ENCODE results near the gene INPP5A. TPM values are rescaled to one million over a fixed set of nuclear protein-coding genes. Genes with fewer than 3 reads are reported as not detected.
"Not testable (repeated sequence)": the region's sequence is repeated elsewhere in the genome, so short reads cannot be mapped to it uniquely, and the experiment has no call there.

The INPP5A gene
- total RNA-seq, 1 experiment from 2014 or later: 7.6 TPM

DNA sequence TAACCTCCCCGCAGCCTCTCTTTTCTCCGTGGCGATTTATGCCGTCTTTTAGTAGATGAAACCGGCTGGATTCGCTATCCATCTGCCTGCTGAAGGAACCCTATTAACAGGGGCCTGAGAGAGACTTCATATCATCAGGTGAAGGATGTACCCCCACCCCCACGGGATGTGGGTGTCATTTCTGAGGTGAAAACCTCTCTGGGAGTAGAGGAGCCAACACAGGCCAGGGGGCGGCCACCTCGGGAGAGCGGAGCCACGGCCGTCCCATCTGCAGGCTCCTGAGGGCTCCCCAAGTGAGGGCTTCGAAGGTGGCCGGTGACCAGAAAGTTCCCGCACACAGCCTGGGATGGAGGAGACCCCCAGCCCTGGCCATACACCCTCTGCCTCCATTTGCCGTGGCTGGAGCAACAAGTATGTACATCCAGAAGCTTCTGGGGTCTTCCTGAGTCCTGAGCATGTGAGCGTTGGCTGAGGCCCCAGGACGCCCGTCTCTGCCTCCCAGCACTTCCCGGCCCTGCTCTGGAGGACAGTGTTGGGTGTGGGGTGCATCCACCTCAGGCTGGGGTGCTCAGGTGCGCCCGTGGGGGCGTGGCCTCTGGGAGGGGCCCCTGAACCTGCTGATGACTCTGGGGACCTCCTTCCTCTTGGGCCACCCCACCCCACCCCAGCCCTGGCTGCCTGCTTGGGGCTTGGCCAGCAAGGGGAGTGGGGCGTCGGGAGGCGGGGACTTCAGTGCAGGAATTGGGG, 163.7 kb downstream of the INPP5A start:
- DNase-seq: no peak
- no peak overlapping the region for H3K4me3 ChIP-seq
- H3K36me3 ChIP-seq: no peaks in the 10 kb centered on the region; the same call in 1 of the 2 replicates
- peaks cover 5% of the 10 kb centered on the region for H3K9me3 ChIP-seq
- H3K27me3 ChIP-seq: no peaks in the 10 kb centered on the region

DNA sequence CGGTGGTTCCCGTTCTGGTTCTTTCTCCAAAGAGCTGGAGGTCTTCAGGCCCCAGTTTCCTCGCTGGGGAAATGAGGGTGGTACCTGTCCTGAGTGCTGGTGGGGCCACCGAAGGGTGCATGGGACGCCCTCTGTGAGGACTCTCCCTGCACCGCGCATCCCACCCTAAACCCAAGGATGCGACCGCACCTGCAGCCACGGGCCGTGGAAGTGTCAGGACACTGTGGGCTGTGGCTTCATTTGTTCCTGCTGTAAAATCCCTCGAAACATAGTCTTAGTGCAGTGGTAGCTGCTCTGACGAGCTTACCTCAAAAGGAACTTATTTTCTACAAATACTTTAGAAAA, 164.2 kb downstream of the INPP5A start:
- Histone ChIP-seq H3K9me3 (peaks cover 8% of the 10 kb centered on the region), H3K4me3 (no peak overlapping the region), H3K27me3 (no peaks in the 10 kb centered on the region), H3K36me3 (no peaks in the 10 kb centered on the region; the same call in 1 of the 2 replicates)
- DNase-seq: no peak

DNA sequence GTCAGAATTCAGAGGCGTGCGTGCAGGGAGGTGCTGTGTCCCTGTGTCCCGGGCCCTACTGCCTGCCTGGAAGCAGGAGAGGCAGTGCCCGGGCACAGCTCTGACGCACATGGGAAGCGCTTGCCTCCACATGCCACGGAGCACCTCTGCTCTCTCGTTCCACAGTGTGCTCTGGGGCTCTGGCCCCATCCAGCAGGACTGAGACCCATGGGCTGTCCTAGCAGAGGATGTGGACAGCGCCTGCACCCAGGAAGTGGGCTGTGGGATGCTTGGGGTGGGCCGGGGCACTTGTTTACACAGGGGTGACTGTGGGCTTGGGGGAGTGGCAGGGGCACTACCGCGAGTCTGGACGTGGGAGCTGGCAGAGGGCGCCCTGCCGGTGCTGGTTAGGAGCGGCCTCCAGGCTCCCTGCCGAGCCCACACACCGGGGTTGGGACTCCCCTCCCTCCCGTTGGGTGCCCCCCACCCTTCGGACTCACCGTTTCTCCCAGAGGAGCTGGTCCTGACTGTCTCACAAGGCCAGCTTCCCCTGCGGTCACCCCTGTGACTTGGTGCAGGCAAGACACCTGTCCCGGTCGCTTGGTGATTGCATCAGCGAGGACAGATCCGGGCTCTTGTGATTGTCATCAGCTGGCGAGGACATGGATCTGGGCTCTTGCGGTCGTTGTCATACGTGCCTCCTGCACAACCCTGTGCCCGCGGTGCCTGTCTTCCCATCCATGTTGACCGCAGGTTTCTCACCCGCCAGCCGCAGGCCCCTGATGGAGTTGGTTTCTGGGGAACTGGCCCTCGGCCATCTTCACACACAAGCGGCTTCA, 165.2 kb downstream of the INPP5A start:
- H3K9me3 ChIP-seq: peaks cover 8% of the 10 kb centered on the region
- no peak for DNase-seq
- H3K27me3 ChIP-seq: no peaks in the 10 kb centered on the region
- no peaks in the 10 kb centered on the region; the same call in 1 of the 2 replicates for H3K36me3 ChIP-seq
- no peak overlapping the region for H3K4me3 ChIP-seq

DNA sequence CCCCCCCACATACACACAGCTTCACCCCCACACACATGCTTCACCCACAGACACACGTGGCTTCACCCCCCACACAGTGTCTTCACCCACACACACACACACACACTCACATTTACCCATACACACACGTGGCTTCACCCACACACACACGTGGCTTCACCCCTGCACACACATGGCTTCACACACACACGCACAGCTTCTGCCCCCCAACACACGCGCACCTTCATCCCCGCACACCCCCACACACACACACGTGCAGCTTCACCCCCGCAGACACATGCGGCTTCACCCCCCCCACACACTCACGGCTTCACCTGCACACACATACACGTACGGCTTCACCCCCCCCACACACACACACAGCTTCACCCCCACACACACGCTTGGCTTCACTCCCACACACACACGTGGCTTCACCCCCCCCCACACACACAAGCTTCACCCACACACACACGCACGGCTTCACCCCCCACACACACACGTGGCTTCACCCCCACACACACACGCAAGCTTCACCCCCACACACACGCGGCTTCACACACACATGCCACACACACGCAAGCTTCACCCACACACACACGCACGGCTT, 165.9 kb downstream of the INPP5A start:
- Histone ChIP-seq H3K36me3 (no peaks in the 10 kb centered on the region; the same call in 1 of the 2 replicates), H3K27me3 (no peaks in the 10 kb centered on the region)
- DNase-seq: no peak

DNA sequence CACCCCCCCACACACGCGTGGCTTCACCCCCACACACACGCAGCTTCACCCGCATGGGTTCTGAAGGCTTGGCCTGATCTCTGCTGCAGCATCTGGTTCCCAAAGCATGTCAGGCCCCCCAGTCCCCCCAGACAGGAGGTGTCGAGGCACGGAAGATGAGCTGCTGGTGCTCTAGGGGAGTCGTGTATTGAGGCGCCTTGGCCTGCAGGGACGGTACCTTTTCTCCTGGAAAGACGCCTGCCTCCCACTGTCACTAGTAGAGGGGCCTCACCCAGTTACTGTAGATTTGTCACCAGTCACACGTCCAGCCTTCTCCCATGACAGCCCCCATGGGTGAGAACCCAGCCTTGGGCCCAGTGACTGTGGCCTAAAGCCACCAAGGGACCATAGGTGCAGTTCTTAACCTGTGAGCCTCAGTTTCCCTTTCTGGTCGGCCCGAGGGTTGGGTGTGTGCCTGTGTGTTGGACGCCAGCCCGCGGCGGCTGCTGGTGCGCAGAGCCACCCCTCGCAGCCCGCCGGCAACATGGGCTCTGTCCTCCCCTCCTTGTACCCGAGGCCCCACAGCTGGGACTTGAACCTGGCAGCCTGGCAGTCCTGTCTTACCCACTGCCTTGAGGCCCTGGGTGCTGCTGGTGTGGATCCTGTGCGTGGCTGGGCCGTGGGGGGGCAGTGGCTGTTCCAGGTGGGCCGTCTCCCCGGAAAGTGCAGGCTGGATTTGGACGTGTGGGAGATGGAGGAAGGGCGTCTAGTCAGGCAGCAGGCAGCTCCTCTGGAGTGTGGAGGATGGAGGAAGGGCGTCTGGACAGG, 166.6 kb downstream of the INPP5A start:
- peaks cover 8% of the 10 kb centered on the region for H3K9me3 ChIP-seq
- H3K36me3 ChIP-seq: no peaks in the 10 kb centered on the region; the same call in 1 of the 2 replicates
- H3K27me3 ChIP-seq: no peaks in the 10 kb centered on the region
- no peak for DNase-seq
- H3K4me3 ChIP-seq: no peak overlapping the region

More for the DNA sequence above, 165.9 kb downstream of the INPP5A start:
- H3K4me3 ChIP-seq: no peak overlapping the region
- H3K9me3 ChIP-seq: peaks cover 8% of the 10 kb centered on the region

DNA sequence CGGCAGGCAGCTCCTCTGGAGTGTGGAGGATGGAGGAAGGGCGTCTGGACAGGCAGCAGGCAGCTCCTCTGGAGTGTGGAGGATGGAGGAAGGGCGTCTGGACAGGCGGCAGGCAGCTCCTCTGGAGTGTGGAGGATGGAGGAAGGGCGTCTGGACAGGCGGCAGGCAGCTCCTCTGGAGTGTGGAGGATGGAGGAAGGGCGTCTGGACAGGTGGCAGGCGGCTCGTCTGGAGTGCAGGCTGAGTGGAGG, 167.2 kb downstream of the INPP5A start:
- not testable (repeated sequence) for H3K27me3 ChIP-seq, DNase-seq, H3K9me3 ChIP-seq, H3K36me3 ChIP-seq
- H3K4me3 ChIP-seq: peak overlapping the region; percentile 13; the same call in 1 of the 2 replicates

DNA sequence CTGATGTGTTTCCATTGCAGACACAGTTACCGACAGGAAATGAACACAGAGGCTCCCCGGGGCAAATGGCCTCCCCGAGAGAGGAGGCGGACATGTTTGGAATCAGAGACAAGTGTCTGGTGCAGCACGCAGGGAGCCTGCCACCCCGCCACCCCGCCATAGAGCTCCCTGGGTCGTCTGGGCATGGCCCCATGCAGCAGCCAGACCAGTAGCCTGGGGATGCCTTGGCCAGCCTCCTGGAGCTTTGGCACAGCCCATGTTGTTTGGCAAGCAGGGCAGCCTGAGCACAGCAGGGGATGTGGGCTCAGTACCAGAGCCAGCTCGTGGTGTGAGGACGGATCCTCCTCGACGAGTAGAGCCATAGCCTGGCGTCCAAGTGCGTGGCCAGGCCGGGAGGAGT, 167.6 kb downstream of the INPP5A start:
- DNase-seq: peak; percentile 95
- Histone ChIP-seq H3K27me3 (no peaks in the 10 kb centered on the region), H3K9me3 (peaks cover 8% of the 10 kb centered on the region), H3K36me3 (no peaks in the 10 kb centered on the region; the same call in 1 of the 2 replicates), H3K4me3 (peak overlapping the region; percentile 13; the same call in 1 of the 2 replicates)

DNA sequence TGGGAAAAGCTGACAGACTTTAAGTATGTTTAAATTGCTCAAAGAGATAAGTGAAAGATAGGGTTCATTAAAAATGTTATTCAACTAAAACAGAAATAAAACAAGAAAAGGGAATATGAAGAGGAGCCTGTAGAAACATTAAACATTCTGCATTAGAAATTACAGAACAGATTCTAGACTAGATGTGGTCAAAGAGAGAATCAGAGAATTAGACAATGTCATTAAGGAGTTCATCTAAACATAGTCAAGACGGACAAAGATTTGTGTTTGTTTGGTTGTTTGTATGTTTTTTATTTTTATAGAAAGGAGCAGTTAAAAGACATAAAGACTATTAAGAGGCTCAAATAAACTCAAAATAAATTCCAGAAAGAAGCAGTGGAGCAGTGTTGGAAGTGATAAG, 168.4 kb downstream of the INPP5A start:
- Histone ChIP-seq H3K4me3 (no peak overlapping the region), H3K27me3 (no peaks in the 10 kb centered on the region), H3K36me3 (no peaks in the 10 kb centered on the region; the same call in 1 of the 2 replicates), H3K9me3 (peaks cover 8% of the 10 kb centered on the region)
- no peak for DNase-seq

DNA sequence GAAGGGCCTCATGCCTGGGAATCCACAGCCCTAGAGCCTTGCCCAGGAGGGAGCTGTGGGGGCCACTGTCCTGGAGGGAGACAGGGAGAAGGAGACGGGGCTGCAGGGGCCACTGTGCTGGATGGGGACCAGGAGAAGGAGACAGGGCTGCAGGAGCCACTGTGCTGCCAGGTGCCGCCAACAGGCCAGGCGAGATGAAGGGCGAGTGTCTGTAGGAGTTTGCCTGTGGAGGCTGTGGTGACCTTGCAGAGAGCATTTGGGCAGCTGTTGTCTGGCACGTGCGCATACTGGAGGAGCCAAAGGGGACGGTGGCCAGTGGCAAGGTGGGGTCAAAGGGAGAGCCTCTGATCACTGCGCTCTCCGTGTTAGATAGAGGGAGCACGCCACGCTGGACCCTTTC, 169.1 kb downstream of the INPP5A start:
- Histone ChIP-seq H3K9me3 (peaks cover 8% of the 10 kb centered on the region), H3K36me3 (no peaks in the 10 kb centered on the region; the same call in 1 of the 2 replicates)

DNA sequence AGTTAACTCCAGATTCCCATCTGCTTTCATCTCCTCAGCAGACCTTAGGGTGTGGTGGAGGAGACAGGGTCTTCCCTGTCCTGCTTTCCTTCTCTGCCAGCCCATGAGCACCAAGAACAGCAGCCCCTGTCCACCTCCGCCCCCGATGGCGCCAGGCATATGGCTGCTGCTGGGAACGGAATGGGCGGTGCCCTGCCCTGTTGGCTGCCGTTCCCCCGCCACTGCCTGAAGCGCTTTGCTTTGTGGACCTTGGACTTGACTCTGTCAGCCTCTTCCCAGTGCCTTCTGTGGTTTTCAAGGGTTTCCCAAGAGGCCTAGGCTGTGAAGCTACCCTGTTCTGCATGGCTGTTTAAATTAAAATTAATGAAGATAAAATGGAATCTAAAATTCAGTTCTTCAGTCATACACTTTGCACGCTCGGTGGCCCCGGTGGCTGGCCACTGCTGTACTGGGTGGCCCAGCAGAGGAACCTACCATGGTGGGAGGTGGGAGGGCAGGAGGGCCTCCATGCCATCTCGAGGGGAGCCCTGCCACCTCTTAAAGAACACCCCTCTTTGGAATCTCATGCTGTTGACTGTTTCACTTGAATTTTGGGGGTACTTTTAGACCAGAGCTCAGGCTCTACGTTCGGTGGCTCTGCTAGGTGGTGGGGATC, 169.7 kb downstream of the INPP5A start:
- H3K36me3 ChIP-seq: no peaks in the 10 kb centered on the region; the same call in 1 of the 2 replicates
- DNase-seq: no peak
- H3K4me3 ChIP-seq: no peak overlapping the region
- H3K27me3 ChIP-seq: no peaks in the 10 kb centered on the region
- peaks cover 8% of the 10 kb centered on the region for H3K9me3 ChIP-seq

More for the DNA sequence above, 169.1 kb downstream of the INPP5A start:
- H3K4me3 ChIP-seq: no peak overlapping the region
- H3K27me3 ChIP-seq: no peaks in the 10 kb centered on the region
- DNase-seq: no peak

DNA sequence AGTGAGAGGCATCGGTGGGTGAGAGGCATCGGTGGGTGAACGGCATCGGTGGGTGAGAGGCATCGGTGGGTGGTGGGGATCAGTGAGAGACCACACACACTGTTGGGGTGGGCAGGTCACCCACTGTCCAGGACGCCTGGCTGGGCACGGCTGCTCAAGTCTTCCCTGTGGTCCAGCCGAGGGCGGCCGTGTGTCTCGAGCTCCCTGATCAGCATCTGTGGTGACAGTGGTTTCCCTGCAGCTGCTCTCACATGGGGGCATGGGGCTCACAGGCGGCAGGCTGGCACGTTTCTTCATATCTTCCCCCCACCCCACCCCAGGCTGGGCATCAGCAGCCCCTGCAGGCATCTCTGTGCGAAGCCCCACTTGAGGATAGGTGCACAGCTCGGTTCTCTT, 170.2 kb downstream of the INPP5A start:
- peaks cover 8% of the 10 kb centered on the region for H3K9me3 ChIP-seq
- no peak for DNase-seq
- no peaks in the 10 kb centered on the region; the same call in 1 of the 2 replicates for H3K36me3 ChIP-seq
- H3K4me3 ChIP-seq: no peak overlapping the region
- H3K27me3 ChIP-seq: no peaks in the 10 kb centered on the region

DNA sequence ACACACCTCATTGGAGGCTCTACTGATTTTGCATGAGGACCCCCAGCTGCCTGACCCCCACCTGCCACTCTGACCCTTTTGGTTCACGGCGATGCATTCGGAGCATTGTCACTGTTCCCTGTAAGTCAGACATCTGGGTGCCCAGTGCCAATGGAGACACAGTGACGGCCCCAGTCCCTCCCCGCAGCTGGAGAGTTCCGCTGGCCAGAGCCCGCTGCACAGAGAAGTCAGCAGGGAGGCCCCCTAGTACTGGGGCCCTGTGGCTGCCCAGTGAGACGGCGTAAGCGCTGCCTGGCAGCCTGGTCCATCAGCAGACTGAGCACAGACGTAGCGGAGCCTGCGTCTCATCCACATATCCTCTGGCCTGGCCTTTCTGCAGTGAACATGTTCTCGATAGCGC, 170.9 kb downstream of the INPP5A start:
- Histone ChIP-seq H3K4me3 (no peak overlapping the region), H3K27me3 (no peaks in the 10 kb centered on the region), H3K9me3 (peaks cover 8% of the 10 kb centered on the region), H3K36me3 (no peaks in the 10 kb centered on the region; the same call in 1 of the 2 replicates)
- DNase-seq: no peak

DNA sequence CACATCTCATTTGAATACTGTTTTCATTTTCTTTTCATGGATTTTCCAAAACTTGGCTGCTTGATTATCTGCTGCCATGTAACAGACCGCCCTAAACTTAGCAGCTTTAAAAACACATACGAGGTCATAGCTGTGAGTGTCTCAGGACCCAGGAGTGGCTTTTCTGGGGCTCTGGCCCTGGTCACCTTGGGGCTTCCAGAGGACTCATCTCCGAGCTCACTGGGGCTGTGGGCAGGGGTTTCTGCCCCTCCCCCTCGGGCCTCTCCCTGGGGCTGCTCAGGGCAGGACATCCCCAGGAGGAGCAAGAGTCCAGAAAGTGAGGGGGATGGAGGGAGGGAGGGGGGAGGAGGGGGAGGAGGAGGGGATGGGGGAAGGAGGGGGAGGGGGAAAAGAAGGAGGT, 171.3 kb downstream of the INPP5A start:
- no peak for DNase-seq
- Histone ChIP-seq H3K9me3 (peaks cover 8% of the 10 kb centered on the region), H3K4me3 (no peak overlapping the region), H3K27me3 (no peaks in the 10 kb centered on the region), H3K36me3 (no peaks in the 10 kb centered on the region; the same call in 1 of the 2 replicates)

DNA sequence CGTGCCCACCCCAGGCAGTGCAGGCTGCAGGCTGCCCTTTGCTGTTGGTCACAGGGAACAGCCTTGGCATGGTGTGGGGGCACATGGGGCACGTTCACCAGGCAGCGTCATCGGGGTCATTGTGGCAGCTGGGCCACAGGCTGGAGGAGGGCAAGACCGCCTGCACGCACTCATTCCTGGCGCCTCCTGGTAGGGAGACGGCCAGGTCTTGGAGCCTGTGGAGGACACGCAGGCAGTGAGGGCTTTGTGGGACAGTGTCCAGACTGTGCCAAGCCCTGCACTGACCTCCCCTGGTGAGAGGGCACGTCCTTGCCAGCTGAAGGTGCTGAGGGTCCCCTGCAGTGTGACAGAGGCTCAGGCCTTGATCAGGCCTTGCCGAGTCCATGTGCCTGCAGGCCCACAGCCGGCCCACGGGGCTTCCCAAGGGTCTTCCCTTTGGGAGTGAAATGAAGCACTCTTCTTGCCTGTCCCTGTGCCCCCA, 171.9 kb downstream of the INPP5A start:
- no peak for DNase-seq
- Histone ChIP-seq H3K27me3 (no peaks in the 10 kb centered on the region), H3K9me3 (peaks cover 8% of the 10 kb centered on the region), H3K4me3 (no peak overlapping the region), H3K36me3 (no peaks in the 10 kb centered on the region; the same call in 1 of the 2 replicates)

DNA sequence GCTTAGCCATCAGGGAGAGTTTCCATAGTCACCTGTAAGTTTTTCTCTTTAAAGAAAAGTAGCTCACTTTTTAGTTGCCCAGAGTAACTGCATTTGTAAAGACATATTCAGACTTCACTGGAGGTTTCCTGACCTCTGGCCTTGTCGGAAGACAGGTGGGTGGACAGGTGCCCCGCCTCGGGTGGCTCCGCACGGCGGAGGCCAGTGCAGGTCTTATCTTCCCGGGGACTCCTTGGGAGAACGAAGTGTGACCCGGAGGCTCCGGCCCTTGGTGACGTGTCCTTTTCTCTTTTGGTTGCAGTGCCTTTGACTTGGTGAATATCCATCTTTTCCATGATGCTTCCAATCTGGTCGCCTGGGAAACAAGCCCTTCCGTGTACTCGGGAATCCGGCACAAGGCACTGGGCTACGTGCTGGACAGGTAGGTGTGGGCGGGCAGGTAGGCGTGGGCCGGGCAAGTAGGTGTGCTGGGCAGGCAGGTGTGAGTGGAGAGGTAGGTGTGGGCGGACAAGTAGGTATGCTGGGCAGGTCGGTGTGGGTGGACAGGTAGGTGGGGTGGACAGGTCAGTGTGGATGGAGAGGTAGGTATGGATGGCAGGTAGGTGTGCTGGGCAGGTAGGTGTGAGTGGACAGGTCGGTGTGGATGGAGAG, 172.6 kb downstream of the INPP5A start:
- Histone ChIP-seq H3K9me3 (peaks cover 8% of the 10 kb centered on the region), H3K4me3 (no peak overlapping the region), H3K36me3 (no peaks in the 10 kb centered on the region; the same call in 1 of the 2 replicates), H3K27me3 (no peaks in the 10 kb centered on the region)
- no peak for DNase-seq
